IMR-90 (cell line): Measurements from ENCODE around the gene ADH1C. TPM values are rescaled to one million over a fixed set of nuclear protein-coding genes. Genes with fewer than 3 reads are reported as not detected.

Experiments used
- ATAC-seq: fragments of 200-7000 bp; cut with Tn5 transposase; 2 replicates; pipeline ENCODE4 v1.9.1; 2020; ENCODE audit warnings: low read depth, mild to moderate bottlenecking, moderate library complexity
- BruUV-seq: library from RNA; stranded (reverse); fragments of 400-500 nt; replicated peaks from 2 replicates; lab custom pipeline; 2021; lab: Mats Ljungman, UMichigan
- CTCF ChIA-PET: fragments of 300-600 bp; formaldehyde crosslinking; extraction: SDS; loops from one replicate; lab custom pipeline; 2021; ENCODE audit warnings: antibody characterized with exemption; lab: Yijun Ruan, JAX
- POLR2A ChIA-PET: fragments of 300-600 bp; sonication (Branson Sonifier 250); formaldehyde crosslinking; loops from one replicate; lab custom pipeline; 2022; ENCODE audit warnings: antibody characterized with exemption; ENCODE audit not compliant: unreplicated experiment; lab: Charles Lee
- DNase-seq: peaks from one replicate; pipeline ENCODE4 v3.0.0; 2013
- H2AFZ ChIP-seq: replicated peaks from 2 replicates; pipeline ENCODE3; 2013; ENCODE audit warnings: low read length, mild to moderate bottlenecking; ENCODE audit not compliant: poor library complexity
- H2AK5ac ChIP-seq: 2 replicates; pipeline ENCODE4 v1.6.1; 2013; ENCODE audit warnings: low read depth, low read length, inconsistent platforms
- H2AK9ac ChIP-seq: replicated peaks from 2 replicates; pipeline ENCODE3; 2013; ENCODE audit warnings: mild to moderate bottlenecking, low read depth, low read length, moderate library complexity; ENCODE audit not compliant: poor library complexity
- H2BK120ac ChIP-seq: 2 replicates; pipeline ENCODE4 v1.6.1; 2013; ENCODE audit warnings: low read depth, low read length, inconsistent platforms
- H2BK15ac ChIP-seq: 3 replicates; pipeline ENCODE4 v1.6.1; 2013; ENCODE audit warnings: low read depth, low read length, inconsistent platforms
- H2BK20ac ChIP-seq: 2 replicates; pipeline ENCODE4 v1.6.1; 2013; ENCODE audit warnings: low read depth, mild to moderate bottlenecking, inconsistent platforms, low read length, moderate library complexity
- H2BK5ac ChIP-seq: 2 replicates; pipeline ENCODE4 v1.6.1; 2013; ENCODE audit warnings: mild to moderate bottlenecking, low read depth, low read length, inconsistent platforms; ENCODE audit not compliant: poor library complexity, severe bottlenecking
- H3K14ac ChIP-seq: replicated peaks from 2 replicates; pipeline ENCODE4 v1.6.1; 2013; ENCODE audit warnings: low read depth, low read length, inconsistent platforms
- H3K18ac ChIP-seq: 2 replicates; pipeline ENCODE4 v1.6.1; 2013; ENCODE audit warnings: low read depth, low read length, control low read depth
- H3K23ac ChIP-seq: 2 replicates; pipeline ENCODE4 v1.6.1; 2013; ENCODE audit warnings: low read depth, low read length, inconsistent platforms
- H3K27ac ChIP-seq: 2 replicates; pipeline ENCODE4 v1.5.1; 2013; ENCODE audit warnings: mild to moderate bottlenecking, control low read depth, low read length; ENCODE audit not compliant: insufficient read depth
- H3K27me3 ChIP-seq: 2 replicates; pipeline ENCODE4 v1.6.1; 2013; ENCODE audit warnings: low read length; ENCODE audit not compliant: control insufficient read depth, insufficient read depth
- H3K36me3 ChIP-seq: 2 replicates; pipeline ENCODE4 v1.6.1; 2013; ENCODE audit warnings: low read length, mixed read lengths; ENCODE audit not compliant: control insufficient read depth, insufficient read depth
- H3K4ac ChIP-seq: 2 replicates; pipeline ENCODE4 v1.6.1; 2013; ENCODE audit warnings: low read depth, low read length, inconsistent platforms
- H3K4me1 ChIP-seq: 2 replicates; pipeline ENCODE4 v1.6.1; 2013; ENCODE audit warnings: low read length, mixed read lengths; ENCODE audit not compliant: control insufficient read depth, insufficient read depth
- H3K4me2 ChIP-seq: 2 replicates; pipeline ENCODE4 v1.6.1; 2013; ENCODE audit warnings: low read depth, mild to moderate bottlenecking, control low read depth, low read length, moderate library complexity
- H3K4me3 ChIP-seq: 2 replicates; pipeline ENCODE4 v1.5.1; 2013; ENCODE audit warnings: low read depth, mild to moderate bottlenecking, control low read depth, low read length, moderate library complexity; ENCODE audit not compliant: insufficient read depth
- H3K56ac ChIP-seq: 2 replicates; pipeline ENCODE4 v1.6.1; 2013; ENCODE audit warnings: low read length, inconsistent platforms; ENCODE audit not compliant: insufficient read depth; ENCODE audit errors: extremely low read depth
- H3K79me1 ChIP-seq, 2 experiments: 2 replicates each; pipeline ENCODE4 v1.6.1; 2013; ENCODE audit warnings: low read length in 2 of 2, inconsistent platforms in 1 of 2, low read depth in 1 of 2
- H3K9ac ChIP-seq: 2 replicates; pipeline ENCODE4 v1.6.1; 2013; ENCODE audit warnings: low read depth, low read length, control low read depth
- H3K9me1 ChIP-seq: 2 replicates; pipeline ENCODE4 v1.6.1; 2013; ENCODE audit warnings: low read length, inconsistent platforms; ENCODE audit not compliant: insufficient read depth
- H3K9me3 ChIP-seq: 2 replicates; pipeline ENCODE4 v1.6.1; 2013; ENCODE audit warnings: low read length; ENCODE audit not compliant: control insufficient read depth, insufficient read depth
- H4K20me1 ChIP-seq: 2 replicates; pipeline ENCODE4 v1.6.1; 2013; ENCODE audit warnings: low read length, inconsistent platforms; ENCODE audit not compliant: insufficient read depth
- H4K5ac ChIP-seq: 2 replicates; pipeline ENCODE4 v1.6.1; 2013; ENCODE audit warnings: mild to moderate bottlenecking, low read depth, low read length, control low read depth
- H4K8ac ChIP-seq, 2 experiments: 2 replicates each; pipeline ENCODE4 v1.6.1; 2013; ENCODE audit warnings: low read depth in 2 of 2, low read length in 2 of 2, control low read depth in 1 of 2, inconsistent platforms in 1 of 2
- H4K91ac ChIP-seq: 2 replicates; pipeline ENCODE4 v1.6.1; 2013; ENCODE audit warnings: low read depth, low read length, inconsistent platforms; ENCODE audit not compliant: insufficient read depth
- CHD1 ChIP-seq: IDR thresholded peaks from 2 replicates; pipeline ENCODE4 v1.6.1; 2012; ENCODE audit warnings: low read depth, low read length, improper control_type of control experiment
- MAFK ChIP-seq: IDR thresholded peaks from 2 replicates; pipeline ENCODE4 v1.6.1; 2012; ENCODE audit warnings: low read depth, low read length, improper control_type of control experiment
- MXI1 ChIP-seq: IDR thresholded peaks from 2 replicates; pipeline ENCODE4 v1.6.1; 2012; ENCODE audit warnings: low read depth, mild to moderate bottlenecking, low read length, moderate library complexity, borderline replicate concordance
- NFE2L2 ChIP-seq: fragments of 150-350 bp; IDR thresholded peaks from 2 replicates; pipeline ENCODE4 v1.6.1; 2016; ENCODE audit warnings: low read depth, mild to moderate bottlenecking, low read length
- WGBS, 2 experiments: methylation state at CpG; one replicate each; pipeline versions ENCODE4 v1.1.5 to v1.1.7; 2013; ENCODE audit warnings: missing lambda C conversion rate in 2 of 2; ENCODE audit not compliant: insufficient read length in 1 of 2; ENCODE audit errors: extremely low coverage in 2 of 2; 5-methylcytosine and 5-hydroxymethylcytosine counted together
- dilution Hi-C: fragments of 300-500 bp; cut with HindIII; formaldehyde crosslinking; loops from one replicate; pipeline ENCODE4 v1.14.3; 2018; ENCODE audit warnings: low sequenced_read_pairs; ENCODE audit not compliant: unreplicated experiment
- in situ Hi-C: fragments of 300-500 bp; cut with MboI; formaldehyde crosslinking; loops from 3 replicates; pipeline ENCODE4 v1.14.3; 2019; ENCODE audit warnings: low sequenced_read_pairs, inconsistent platforms, mixed read lengths
- intact Hi-C: fragments of 100-400 bp; cut with micrococcal nuclease; formaldehyde crosslinking; loops from 2 replicates; pipeline ENCODE4 v1.10.0; 2022
- polyA plus RNA-seq, 3 experiments: library from polyadenylated mRNA; depleted of rRNA; stranded (reverse); fragments of >200 nt; gene quantifications; 2 replicates each; pipeline ENCODE4 v1.2.3, GENCODE V29; 2012; ENCODE audit warnings: low replicate concordance in 1 of 3
- total RNA-seq: library from RNA; depleted of rRNA; stranded (reverse); fragments of >200 nt; gene quantifications from 2 replicates; pipeline ENCODE4 v1.2.3, GENCODE V29; 2012

Gene ADH1C
- total and polyA plus RNA-seq, 2 of the 4 experiments (the other 2 are of a cell fraction) = 0.26 TPM; not detected in 1

DNA sequence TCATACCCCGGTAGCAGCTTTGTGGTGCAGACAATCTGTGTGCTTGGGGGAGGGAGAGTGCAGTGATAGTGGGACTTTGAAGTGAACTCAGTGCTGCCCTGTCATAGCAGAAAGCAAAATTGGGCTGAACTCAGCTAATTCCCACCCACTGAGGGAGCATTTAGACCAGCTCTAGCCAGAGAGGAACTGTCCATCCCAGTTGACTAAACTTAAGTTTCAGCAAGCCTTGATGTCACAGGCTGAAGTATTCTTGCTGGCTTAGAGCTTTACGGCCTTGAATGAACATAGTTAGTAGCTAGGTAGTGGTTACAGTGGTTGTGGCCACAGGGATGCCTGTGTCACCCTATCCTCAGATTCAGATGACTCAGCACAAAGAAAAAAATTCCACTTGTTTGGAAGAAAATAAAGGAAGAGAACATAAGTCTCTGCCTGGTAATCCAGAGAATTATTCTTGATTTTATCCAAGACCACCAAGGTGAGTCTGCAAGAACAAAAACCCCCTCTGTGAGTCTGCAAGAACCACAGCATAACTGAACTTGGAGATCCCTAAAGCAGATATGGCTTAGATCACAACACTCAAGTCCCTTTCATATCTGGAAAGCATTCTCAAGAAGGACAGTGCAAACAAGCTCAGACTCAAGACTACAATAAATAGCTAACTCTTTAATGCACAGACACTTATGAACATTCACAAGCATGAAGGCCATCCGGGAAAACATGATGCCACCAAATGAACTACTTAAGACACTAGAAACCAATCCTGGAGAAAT lies 43.2 kb upstream of the ADH1C start:
- peaks cover 8% of the 10 kb centered on the region for H3K9me1 ChIP-seq
- dilution Hi-C loops (no loop called here), in situ Hi-C loops (no loop called here), intact Hi-C loops (no loop called here)
- H4K91ac ChIP-seq = peak overlapping the region; percentile 92
- POLR2A ChIA-PET = no interaction called here
- peak overlapping the region; percentile 99 for H3K18ac ChIP-seq
- BruUV-seq = no TSS peak
- no peak overlapping the region for H3K4me3 ChIP-seq
- TF ChIP-seq CHD1 (no peak), MAFK (peak; percentile 97), MXI1 (no peak), NFE2L2 (peak; percentile 91)
- peak overlapping the region; percentile 100 for H2BK15ac ChIP-seq
- H4K8ac ChIP-seq = peak overlapping the region; percentile 74 to 84
- DNase-seq (peak; percentile 67), ATAC-seq (peak; percentile 69)
- H3K27me3 ChIP-seq = no peaks in the 10 kb centered on the region
- H3K9me3 ChIP-seq = no peaks in the 10 kb centered on the region
- peak overlapping the region; percentile 54 for H3K56ac ChIP-seq
- H2AK9ac ChIP-seq = peak overlapping the region; percentile 74
- H3K4me2 ChIP-seq = no peak overlapping the region
- H3K27ac ChIP-seq = peak overlapping the region; percentile 100
- H4K5ac ChIP-seq = peak overlapping the region; percentile 100
- peak overlapping the region; percentile 97 for H2AK5ac ChIP-seq
- H2BK120ac ChIP-seq = peak overlapping the region; percentile 99
- peak overlapping the region; percentile 68 for H3K9ac ChIP-seq
- peak overlapping the region; percentile 98 for H2BK20ac ChIP-seq
- H3K4ac ChIP-seq = peak overlapping the region; percentile 94
- H3K36me3 ChIP-seq = no peaks in the 10 kb centered on the region
- peak overlapping the region; percentile 90 for H3K23ac ChIP-seq
- peak overlapping the region; percentile 99 for H2BK5ac ChIP-seq
- peaks cover 7% of the 10 kb centered on the region for H3K4me1 ChIP-seq
- no peaks in the 10 kb centered on the region for H4K20me1 ChIP-seq
- H2AFZ ChIP-seq = peak overlapping the region; percentile 68
- peak overlapping the region; percentile 80 for H3K14ac ChIP-seq
- CTCF ChIA-PET = interaction anchor here (1.7 kb wide), 1 partner anchor 9 kb away, joined by 8 read pairs; no protein-coding TSS in a partner anchor
- no CpG with 5 or more reads among the region's 3 CpGs for WGBS, 2 experiments
- H3K79me1 ChIP-seq = no peaks in the 10 kb centered on the region
